Tongue (tissue), 2 donors: Measurements from ENCODE around the gene AP2A1. TPM values are rescaled to one million over a fixed set of nuclear protein-coding genes. Genes with fewer than 3 reads are reported as not detected.
"Not testable (repeated sequence)": the region's sequence is repeated elsewhere in the genome, so short reads cannot be mapped to it uniquely, and the experiment has no call there.

Source experiments
- DNase-seq: peaks from one replicate; pipeline ENCODE4 v3.0.0-alpha.2; 2015
- total RNA-seq: library from RNA; depleted of rRNA; stranded (reverse); fragments of >200 nt; gene quantifications from one replicate; pipeline ENCODE4 v1.2.3, GENCODE V29; 2014

Gene AP2A1
- total RNA-seq = 56.2 TPM

GRCh38 chr19:49766930-49767299 is at the start of gene AP2A1:
Gene AP2A1, plus strand, starts transcription at chr19:49767001. Its CDS starts 133 bp downstream, at chr19:49767134.
- no peak for DNase-seq

- DNase-seq = peak; percentile 42
Observed at GRCh38 chr19:49718511-49718910, 48.3 kb upstream of the AP2A1 start.

GRCh38 chr19:49718991-49719390 is 47.8 kb upstream of the AP2A1 start:
- DNase-seq = no peak

GRCh38 chr19:49719420-49719819 is 47.4 kb upstream of the AP2A1 start:
- not testable (repeated sequence) for DNase-seq

- peak; percentile 61 for DNase-seq
Observed at GRCh38 chr19:49727217-49728030, 39.4 kb upstream of the AP2A1 start.

GRCh38 chr19:49730166-49730565 is 36.6 kb upstream of the AP2A1 start:
- no peak for DNase-seq

- DNase-seq = no peak
Observed at GRCh38 chr19:49738268-49738667, 28.5 kb upstream of the AP2A1 start.

- no peak for DNase-seq
Observed at GRCh38 chr19:49739098-49739497, 27.7 kb upstream of the AP2A1 start.

GRCh38 chr19:49739933-49740332 is 26.9 kb upstream of the AP2A1 start:
- DNase-seq = no peak

- DNase-seq = no peak
Observed at GRCh38 chr19:49741210-49741844, 25.5 kb upstream of the AP2A1 start.

GRCh38 chr19:49744946-49745381 is 21.8 kb upstream of the AP2A1 start:
- no peak for DNase-seq

GRCh38 chr19:49746206-49746958 is 20.4 kb upstream of the AP2A1 start:
- DNase-seq = peak; percentile 31

- no peak for DNase-seq
Observed at GRCh38 chr19:49749055-49749716, 17.6 kb upstream of the AP2A1 start.

- DNase-seq = no peak
Observed at GRCh38 chr19:49749771-49750170, 17.0 kb upstream of the AP2A1 start.

GRCh38 chr19:49752701-49753100 is 14.1 kb upstream of the AP2A1 start:
- DNase-seq = no peak

GRCh38 chr19:49755956-49756355 is 10.8 kb upstream of the AP2A1 start:
- DNase-seq = no peak

- no peak for DNase-seq
Observed at GRCh38 chr19:49758292-49758691, 8.5 kb upstream of the AP2A1 start.

- no peak for DNase-seq
Observed at GRCh38 chr19:49761249-49761624, 5.6 kb upstream of the AP2A1 start.

- DNase-seq = peak; percentile 43
Observed at GRCh38 chr19:49761625-49762311, 5.0 kb upstream of the AP2A1 start.

GRCh38 chr19:49763230-49763629 is 3.6 kb upstream of the AP2A1 start, which contains the start of gene TSKS:
Gene TSKS, minus strand, starts transcription at chr19:49763306. Its CDS starts 59 bp downstream, at chr19:49763247.
- no peak for DNase-seq

GRCh38 chr19:49764341-49764740 is 2.5 kb upstream of the AP2A1 start:
- no peak for DNase-seq
